ENCODE measurements around the gene FOXI1. TPM values are rescaled to one million over a fixed set of nuclear protein-coding genes. Genes with fewer than 3 reads are reported as not detected.

FOXI1 gene
- total and polyA plus RNA-seq, 2 donors (not counting 3 experiments of a cell fraction or from before 2014, with no cell fraction given), result not detected

GRCh38 chr5:170110403-170111087, 4.8 kb downstream of the FOXI1 start:
- DNase-seq (ENCODE audit: low read depth, low spot score) (no peak), FAIRE-seq (no peak)
- H3K9me3 ChIP-seq (replicated peaks; ENCODE audit: control insufficient read depth, insufficient read depth, low read length), result no peaks in the 10 kb centered on the region
- H3K79me2 ChIP-seq (ENCODE audit: control insufficient read depth, insufficient read depth, low read length), result no peaks in the 10 kb centered on the region
- H2AFZ ChIP-seq (ENCODE audit: low read depth, low read length), result no peak overlapping the region
- TF ChIP-seq GATA2 (IDR thresholded peaks at IDR 0.05; ENCODE audit: insufficient read depth, insufficient read length, low read depth, low read length) (no peak), POLR2AphosphoS5 (IDR thresholded peaks at IDR 0.05; ENCODE audit: insufficient read depth, low read depth, low read length) (no peak), MAX (IDR thresholded peaks at IDR 0.05; ENCODE audit: insufficient read depth, insufficient read length) (no peak), POLR2A (IDR thresholded peaks at IDR 0.05; ENCODE audit: low read depth, low read length) (no peak), FOS (IDR thresholded peaks at IDR 0.05; ENCODE audit: borderline replicate concordance, insufficient read depth, low read length) (no peak), MYC (IDR thresholded peaks at IDR 0.05; ENCODE audit: low read depth, low read length) (no peak), JUN (IDR thresholded peaks at IDR 0.05; ENCODE audit: borderline replicate concordance, insufficient read depth, insufficient read length, low read depth) (no peak), EZH2 (IDR thresholded peaks at IDR 0.05; ENCODE audit: borderline replicate concordance, low read depth, low read length, severe bottlenecking) (no peak)
- TF ChIP-seq, protein P1, sequence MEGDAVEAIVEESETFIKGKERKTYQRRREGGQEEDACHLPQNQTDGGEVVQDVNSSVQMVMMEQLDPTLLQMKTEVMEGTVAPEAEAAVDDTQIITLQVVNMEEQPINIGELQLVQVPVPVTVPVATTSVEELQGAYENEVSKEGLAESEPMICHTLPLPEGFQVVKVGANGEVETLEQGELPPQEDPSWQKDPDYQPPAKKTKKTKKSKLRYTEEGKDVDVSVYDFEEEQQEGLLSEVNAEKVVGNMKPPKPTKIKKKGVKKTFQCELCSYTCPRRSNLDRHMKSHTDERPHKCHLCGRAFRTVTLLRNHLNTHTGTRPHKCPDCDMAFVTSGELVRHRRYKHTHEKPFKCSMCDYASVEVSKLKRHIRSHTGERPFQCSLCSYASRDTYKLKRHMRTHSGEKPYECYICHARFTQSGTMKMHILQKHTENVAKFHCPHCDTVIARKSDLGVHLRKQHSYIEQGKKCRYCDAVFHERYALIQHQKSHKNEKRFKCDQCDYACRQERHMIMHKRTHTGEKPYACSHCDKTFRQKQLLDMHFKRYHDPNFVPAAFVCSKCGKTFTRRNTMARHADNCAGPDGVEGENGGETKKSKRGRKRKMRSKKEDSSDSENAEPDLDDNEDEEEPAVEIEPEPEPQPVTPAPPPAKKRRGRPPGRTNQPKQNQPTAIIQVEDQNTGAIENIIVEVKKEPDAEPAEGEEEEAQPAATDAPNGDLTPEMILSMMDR (IDR thresholded peaks at IDR 0.05; ENCODE audit: extremely low read depth in 1 of 2, insufficient read depth in 1 of 2, low read depth in 1 of 2, low read length in 2 of 2), result no peak
- no peak overlapping the region for H3K9ac ChIP-seq (replicated peaks; ENCODE audit: extremely low read depth, insufficient read depth, low read length)
- intact Hi-C loops (cut with micrococcal nuclease) (no loop called here), dilution Hi-C loops (cut with MboI; ENCODE audit: extremely low pct_ligation_motif_present, low sequenced_read_pairs) (no loop called here)
- H4K20me1 ChIP-seq (replicated peaks; ENCODE audit: control insufficient read depth, extremely low read depth, insufficient read depth, low read length), result no peaks in the 10 kb centered on the region
- no TSS peak for BruUV-seq (replicated peaks)
- H3K27ac ChIP-seq (ENCODE audit: insufficient read depth, low read depth, low read length), result no peak overlapping the region
- H3K4me2 ChIP-seq (ENCODE audit: insufficient read depth, low read length), result no peak overlapping the region
- H3K27me3 ChIP-seq (ENCODE audit: control insufficient read depth in 2 of 2, insufficient read depth in 2 of 2, low read length in 2 of 2), result no peaks in the 10 kb centered on the region
- no peaks in the 10 kb centered on the region for H3K4me1 ChIP-seq (ENCODE audit: control insufficient read depth, extremely low read depth, insufficient read depth, low read length)
- no peak overlapping the region for H3K4me3 ChIP-seq (replicated peaks in 1 of 3; ENCODE audit: insufficient read depth in 1 of 3, low read depth in 1 of 3, low read length in 3 of 3)
- ChIA-PET POLR2A (no interaction called here), CTCF (interaction anchor here (1.5 to 3.1 kb wide), 2 partner anchors 10 to 74 kb away, joined by 3 to 12 read pairs; no protein-coding TSS in a partner anchor)
- H3K36me3 ChIP-seq (ENCODE audit: control insufficient read depth in 2 of 2, extremely low read depth in 1 of 2, insufficient read depth in 2 of 2, low read length in 2 of 2), result no peaks in the 10 kb centered on the region
- no peaks in the 10 kb centered on the region for H3K9me1 ChIP-seq (replicated peaks; ENCODE audit: control insufficient read depth, extremely low read depth, insufficient read depth, low read length)
